DMS 273 treated with DMSO at 0.1 percent for 48 hours (cell line): ENCODE results near the gene MBD4.
"Not testable (repeated sequence)": the region's sequence is repeated elsewhere in the genome, so short reads cannot be mapped to it uniquely, and the experiment has no call there.

ENCODE experiments used
- DNase-seq: peaks from one replicate; lab custom pipeline; 2025; lab: John Stamatoyannopoulos, UW

Gene MBD4

GRCh38 chr3:129429602-129430001 is 10.1 kb downstream of the MBD4 start:
- no peak for DNase-seq

GRCh38 chr3:129429080-129429451 is 10.7 kb downstream of the MBD4 start:
- DNase-seq: no peak

- peak; percentile 91 for DNase-seq
Observed at GRCh38 chr3:129428376-129429079, 11.2 kb downstream of the MBD4 start, which contains the start of gene EFCAB12. Gene EFCAB12, minus strand, starts transcription at chr3:129428636. Its CDS starts 148 bp downstream, at chr3:129428488.

- no peak for DNase-seq
Observed at GRCh38 chr3:129428007-129428375, 11.8 kb downstream of the MBD4 start.

- no peak for DNase-seq
Observed at GRCh38 chr3:129425619-129426018, 14.1 kb downstream of the MBD4 start.

- no peak for DNase-seq
Observed at GRCh38 chr3:129425213-129425612, 14.5 kb downstream of the MBD4 start.

- no peak for DNase-seq
Observed at GRCh38 chr3:129424185-129424841, 15.4 kb downstream of the MBD4 start.

GRCh38 chr3:129422897-129423296 is 16.9 kb downstream of the MBD4 start:
- DNase-seq: no peak

- DNase-seq: no peak
Observed at GRCh38 chr3:129421988-129422745, 17.6 kb downstream of the MBD4 start.

- DNase-seq: no peak
Observed at GRCh38 chr3:129421236-129421883, 18.4 kb downstream of the MBD4 start.

- DNase-seq: no peak
Observed at GRCh38 chr3:129419476-129419875, 20.3 kb downstream of the MBD4 start.

GRCh38 chr3:129418041-129418973 is 21.4 kb downstream of the MBD4 start:
- no peak for DNase-seq

GRCh38 chr3:129417326-129417725 is 22.4 kb downstream of the MBD4 start:
- no peak for DNase-seq

- DNase-seq: no peak
Observed at GRCh38 chr3:129416415-129416814, 23.3 kb downstream of the MBD4 start.

GRCh38 chr3:129415830-129416229 is 23.9 kb downstream of the MBD4 start:
- DNase-seq: no peak

GRCh38 chr3:129415378-129415777 is 24.4 kb downstream of the MBD4 start:
- DNase-seq: no peak

- no peak for DNase-seq
Observed at GRCh38 chr3:129413687-129414506, 25.9 kb downstream of the MBD4 start.

- DNase-seq: not testable (repeated sequence)
Observed at GRCh38 chr3:129413238-129413637, 26.5 kb downstream of the MBD4 start.

GRCh38 chr3:129412542-129413198 is 27.1 kb downstream of the MBD4 start:
- DNase-seq: no peak

GRCh38 chr3:129410971-129411370 is 28.8 kb downstream of the MBD4 start:
- no peak for DNase-seq
